OCI-LY3 (cell line): ENCODE measurements around the gene SCLY.

Experiments
- H2AFZ ChIP-seq: fragments of 200-600, 300-600 bp; shearing (Covaris generic); 2 replicates; pipeline ENCODE4 v1.6.0; 2014; ENCODE audit warnings: antibody characterized with exemption, low read depth, low read length
- H3K27ac ChIP-seq: fragments of 200-600, 300-600 bp; sonication (generic); 2 replicates; pipeline ENCODE4 v1.5.1; 2014; ENCODE audit warnings: mild to moderate bottlenecking, low read length, moderate library complexity, mixed read lengths
- H3K27me3 ChIP-seq: fragments of 200-600, 300-600 bp; sonication (generic); 2 replicates; pipeline ENCODE4 v1.6.1; 2014; ENCODE audit warnings: low read depth, low read length, mixed read lengths
- H3K36me3 ChIP-seq: fragments of 200-600, 300-600 bp; sonication (generic); replicated peaks from 2 replicates; pipeline ENCODE3; 2014; ENCODE audit warnings: low read depth, low read length, mixed read lengths
- H3K4me1 ChIP-seq: fragments of 300-600, 200-600 bp; sonication (generic); 2 replicates; pipeline ENCODE4 v1.6.1; 2014; ENCODE audit warnings: low read length, mixed read lengths
- H3K4me2 ChIP-seq: fragments of 200-600, 300-600 bp; sonication (generic); 2 replicates; pipeline ENCODE4 v1.6.1; 2014; ENCODE audit warnings: low read length, mixed read lengths
- H3K4me3 ChIP-seq: fragments of 300-600, 200-600 bp; sonication (generic); 2 replicates; pipeline ENCODE4 v1.5.1; 2014; ENCODE audit warnings: antibody characterized with exemption, mild to moderate bottlenecking, low read length, moderate library complexity
- H3K79me2 ChIP-seq: fragments of 300-600, 200-600 bp; shearing (Covaris generic); 2 replicates; pipeline ENCODE4 v1.6.1; 2014; ENCODE audit warnings: mild to moderate bottlenecking, low read length, mixed read lengths
- H3K9ac ChIP-seq: fragments of 300-600, 200-600 bp; shearing (Covaris generic); 2 replicates; pipeline ENCODE4 v1.6.0; 2014; ENCODE audit warnings: mild to moderate bottlenecking, low read length, moderate library complexity
- H3K9me3 ChIP-seq: fragments of 200-600, 300-600 bp; shearing (Covaris generic); 2 replicates; pipeline ENCODE4 v1.6.1; 2014; ENCODE audit warnings: low read length, mixed read lengths; ENCODE audit not compliant: insufficient read depth
- H4K20me1 ChIP-seq: fragments of 200-600, 300-600 bp; sonication (generic); 2 replicates; pipeline ENCODE4 v1.6.1; 2016; ENCODE audit warnings: low read length, mixed read lengths; ENCODE audit not compliant: insufficient read depth
- EZH2phosphoT487 ChIP-seq: fragments of 200-600 bp; shearing (Covaris generic); IDR thresholded peaks from 2 replicates; pipeline ENCODE4 v1.6.1; 2018; ENCODE audit warnings: antibody characterized with exemption, mixed run types, low read depth
- TF ChIP-seq, protein P1 (sequence below): fragments of 200-600, 300-600 bp; sonication (generic); IDR thresholded peaks from 2 replicates; pipeline ENCODE4 v1.5.1; 2014; ENCODE audit warnings: antibody characterized with exemption, low read length, low read depth

Gene SCLY

DNA sequence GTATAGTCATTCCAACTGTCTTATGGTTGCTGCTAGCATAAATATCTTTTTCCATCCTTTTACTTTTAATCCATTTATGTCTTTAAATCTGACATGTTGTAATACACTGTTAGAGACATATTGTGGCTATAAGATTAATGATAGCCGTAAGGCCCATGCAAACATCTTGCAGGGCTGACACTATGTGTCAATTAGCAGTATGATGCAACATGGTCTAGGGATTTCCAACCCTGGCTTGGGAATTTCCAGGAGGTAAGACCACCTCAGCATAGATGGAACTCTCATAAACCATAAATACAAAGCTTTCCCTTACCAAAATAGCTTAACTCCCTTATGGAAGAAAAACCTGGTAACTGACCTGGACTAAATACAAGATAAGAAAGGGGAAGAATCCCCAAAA, 16.5 kb downstream of the SCLY start:
- Histone ChIP-seq H3K4me1 (no peaks in the 10 kb centered on the region), H3K79me2 (no peaks in the 10 kb centered on the region), H3K27ac (no peak overlapping the region), H3K4me2 (no peak overlapping the region), H3K9ac (no peak overlapping the region), H3K36me3 (peaks cover 16% of the 10 kb centered on the region), H3K4me3 (no peak overlapping the region), H3K27me3 (no peaks in the 10 kb centered on the region), H4K20me1 (no peaks in the 10 kb centered on the region), H3K9me3 (no peaks in the 10 kb centered on the region), H2AFZ (no peak overlapping the region)
- no peak for TF ChIP-seq EZH2phosphoT487
- TF ChIP-seq, protein P1, sequence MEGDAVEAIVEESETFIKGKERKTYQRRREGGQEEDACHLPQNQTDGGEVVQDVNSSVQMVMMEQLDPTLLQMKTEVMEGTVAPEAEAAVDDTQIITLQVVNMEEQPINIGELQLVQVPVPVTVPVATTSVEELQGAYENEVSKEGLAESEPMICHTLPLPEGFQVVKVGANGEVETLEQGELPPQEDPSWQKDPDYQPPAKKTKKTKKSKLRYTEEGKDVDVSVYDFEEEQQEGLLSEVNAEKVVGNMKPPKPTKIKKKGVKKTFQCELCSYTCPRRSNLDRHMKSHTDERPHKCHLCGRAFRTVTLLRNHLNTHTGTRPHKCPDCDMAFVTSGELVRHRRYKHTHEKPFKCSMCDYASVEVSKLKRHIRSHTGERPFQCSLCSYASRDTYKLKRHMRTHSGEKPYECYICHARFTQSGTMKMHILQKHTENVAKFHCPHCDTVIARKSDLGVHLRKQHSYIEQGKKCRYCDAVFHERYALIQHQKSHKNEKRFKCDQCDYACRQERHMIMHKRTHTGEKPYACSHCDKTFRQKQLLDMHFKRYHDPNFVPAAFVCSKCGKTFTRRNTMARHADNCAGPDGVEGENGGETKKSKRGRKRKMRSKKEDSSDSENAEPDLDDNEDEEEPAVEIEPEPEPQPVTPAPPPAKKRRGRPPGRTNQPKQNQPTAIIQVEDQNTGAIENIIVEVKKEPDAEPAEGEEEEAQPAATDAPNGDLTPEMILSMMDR = no peak

DNA sequence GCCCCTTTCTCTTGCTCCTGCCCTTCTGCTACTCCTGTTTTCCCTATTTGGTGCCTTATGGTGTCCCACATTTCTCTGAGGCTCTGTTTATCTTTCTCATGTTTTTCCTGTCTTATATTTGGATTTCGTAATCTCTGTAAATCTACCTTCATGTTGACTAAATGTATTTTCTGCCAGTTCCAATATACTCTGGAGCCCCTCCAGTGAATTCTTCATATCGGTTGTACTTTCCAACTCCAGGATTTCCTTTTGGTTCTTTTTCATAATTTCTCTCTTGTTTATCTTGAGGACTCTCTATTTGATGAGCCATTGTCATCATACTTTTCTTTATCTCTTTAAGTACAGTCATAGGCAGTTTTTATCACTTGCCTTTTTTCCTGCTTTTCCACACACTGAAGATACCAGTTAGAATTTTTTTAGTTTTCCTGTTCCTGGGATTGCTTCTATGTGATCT, 19.1 kb downstream of the SCLY start:
- no peak overlapping the region for H3K9ac ChIP-seq
- no peaks in the 10 kb centered on the region for H3K27me3 ChIP-seq
- TF ChIP-seq EZH2phosphoT487 = no peak
- TF ChIP-seq, protein P1 = no peak
- no peak overlapping the region for H2AFZ ChIP-seq
- H3K4me3 ChIP-seq = no peak overlapping the region
- H3K79me2 ChIP-seq = no peaks in the 10 kb centered on the region
- H3K36me3 ChIP-seq = peaks cover 9% of the 10 kb centered on the region
- H3K27ac ChIP-seq = no peak overlapping the region
- no peaks in the 10 kb centered on the region for H3K9me3 ChIP-seq
- no peaks in the 10 kb centered on the region for H3K4me1 ChIP-seq
- H4K20me1 ChIP-seq = no peaks in the 10 kb centered on the region
- H3K4me2 ChIP-seq = no peak overlapping the region

DNA sequence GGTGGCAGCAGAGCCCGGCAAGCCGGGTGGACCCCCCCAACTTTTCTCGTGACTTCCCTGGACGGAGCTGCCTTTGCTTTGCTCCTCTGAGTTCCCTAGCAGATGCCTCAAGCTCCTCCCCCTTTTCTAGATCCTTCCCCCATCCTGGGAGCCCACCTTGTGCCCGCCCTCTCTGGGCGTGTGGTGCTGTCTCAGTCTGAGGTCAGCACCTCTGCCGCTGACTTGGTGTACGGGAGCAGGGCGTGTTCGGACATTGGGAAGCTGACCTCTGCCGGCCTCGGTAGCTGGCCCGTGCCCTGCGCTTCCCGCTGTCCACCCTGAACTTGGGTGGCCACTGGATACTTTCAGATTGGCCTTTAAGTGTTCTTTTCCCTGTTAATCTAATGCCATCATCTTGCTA, 19.7 kb downstream of the SCLY start:
- no peak overlapping the region for H3K4me3 ChIP-seq
- H3K36me3 ChIP-seq = peaks cover 9% of the 10 kb centered on the region
- TF ChIP-seq, protein P1 = no peak
- TF ChIP-seq EZH2phosphoT487 = no peak
- H3K4me1 ChIP-seq = no peaks in the 10 kb centered on the region
- no peaks in the 10 kb centered on the region for H3K9me3 ChIP-seq
- H3K79me2 ChIP-seq = no peaks in the 10 kb centered on the region
- H3K27ac ChIP-seq = no peak overlapping the region
- H3K27me3 ChIP-seq = no peaks in the 10 kb centered on the region
- no peak overlapping the region for H3K9ac ChIP-seq
- no peak overlapping the region for H2AFZ ChIP-seq
- H3K4me2 ChIP-seq = no peak overlapping the region
- no peaks in the 10 kb centered on the region for H4K20me1 ChIP-seq

DNA sequence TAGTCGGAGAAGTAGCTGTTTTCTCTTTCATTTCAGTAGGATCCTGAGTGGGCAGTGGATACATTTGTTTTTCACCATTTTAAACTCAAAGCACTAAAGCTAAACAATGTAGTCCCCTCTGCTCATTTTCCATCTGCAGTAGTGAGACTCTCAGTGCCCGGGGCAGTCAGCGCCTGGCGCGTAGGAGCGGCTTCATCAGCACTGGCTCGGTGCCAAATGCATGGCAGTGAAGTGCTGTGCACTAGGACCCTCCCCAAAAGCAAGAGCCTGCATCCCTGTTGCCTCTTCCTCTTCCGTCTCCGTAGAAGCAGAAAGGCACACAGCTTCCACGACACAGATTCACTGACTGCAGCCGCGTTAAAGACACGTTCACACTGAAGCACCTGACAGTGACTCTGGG, 20.3 kb downstream of the SCLY start:
- TF ChIP-seq EZH2phosphoT487 = no peak
- TF ChIP-seq, protein P1 = no peak
- H3K27ac ChIP-seq = no peak overlapping the region

More for the DNA sequence above, 20.3 kb downstream of the SCLY start:
- no peaks in the 10 kb centered on the region for H3K4me1 ChIP-seq
- no peak overlapping the region for H2AFZ ChIP-seq
- H3K4me2 ChIP-seq = no peak overlapping the region
- no peaks in the 10 kb centered on the region for H3K79me2 ChIP-seq
- H3K4me3 ChIP-seq = no peak overlapping the region
- H3K9ac ChIP-seq = no peak overlapping the region
- H3K36me3 ChIP-seq = peaks cover 9% of the 10 kb centered on the region
- no peaks in the 10 kb centered on the region for H4K20me1 ChIP-seq
- H3K27me3 ChIP-seq = no peaks in the 10 kb centered on the region
- no peaks in the 10 kb centered on the region for H3K9me3 ChIP-seq
